Measurements from ENCODE around the gene ARSB.
"Not testable (repeated sequence)": the region's sequence is repeated elsewhere in the genome, so short reads cannot be mapped to it uniquely, and the experiment has no call there.

ARSB gene

DNA sequence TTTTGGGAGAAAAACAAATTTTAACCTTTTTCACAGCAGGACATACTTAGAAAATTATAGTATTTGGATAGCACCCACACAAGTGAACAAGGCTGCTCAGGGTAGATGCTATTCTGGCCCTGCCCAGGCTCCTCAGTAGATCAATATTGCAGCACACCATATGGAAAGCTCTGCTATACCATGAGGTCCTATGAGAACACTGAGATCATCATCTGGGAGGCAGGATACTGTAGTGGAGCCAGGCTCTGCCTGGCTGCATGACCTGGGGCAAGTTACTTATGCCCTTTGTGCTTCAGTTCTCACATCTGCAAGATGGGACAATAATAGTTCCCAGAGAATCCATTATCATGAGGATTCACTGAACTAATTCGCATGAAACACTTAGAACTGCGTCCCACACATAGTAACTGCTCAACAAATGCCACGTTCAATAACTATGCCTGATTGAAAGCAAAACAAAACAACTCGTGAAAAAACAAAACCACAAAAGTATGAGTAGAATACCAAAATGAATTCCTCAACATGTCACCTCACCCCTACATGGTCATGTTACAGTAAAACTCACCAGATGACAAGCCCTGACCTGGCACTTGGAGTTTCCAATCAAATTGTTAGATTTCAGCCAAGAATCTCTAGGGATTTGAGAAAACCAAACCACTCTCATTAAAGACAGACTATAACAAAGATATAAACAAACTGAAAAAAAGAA, 31.9 kb downstream of the ARSB start:
- no peak for DNase-seq (ENCODE audit: low spot score)

DNA sequence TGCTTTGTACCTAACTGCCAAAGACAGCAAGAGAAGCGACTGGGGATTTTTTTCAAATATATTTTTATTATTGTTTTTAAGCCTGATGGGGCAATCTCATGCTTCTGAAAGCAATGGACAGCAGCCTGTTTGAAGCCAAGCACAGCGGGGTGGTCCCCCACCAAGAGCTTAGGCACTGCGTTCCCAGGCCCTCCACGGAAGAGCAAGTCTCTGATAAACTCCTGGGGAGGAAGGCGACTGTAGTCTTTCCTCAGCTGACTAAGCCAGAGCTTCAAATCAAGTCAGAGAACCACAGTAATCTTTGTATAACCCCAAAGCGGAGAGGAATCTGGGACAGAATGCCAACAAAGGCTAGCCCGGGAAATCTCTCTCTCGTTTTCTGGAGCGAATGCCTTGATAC, 54.4 kb downstream of the ARSB start:
- no peak for DNase-seq (ENCODE audit: low spot score)

DNA sequence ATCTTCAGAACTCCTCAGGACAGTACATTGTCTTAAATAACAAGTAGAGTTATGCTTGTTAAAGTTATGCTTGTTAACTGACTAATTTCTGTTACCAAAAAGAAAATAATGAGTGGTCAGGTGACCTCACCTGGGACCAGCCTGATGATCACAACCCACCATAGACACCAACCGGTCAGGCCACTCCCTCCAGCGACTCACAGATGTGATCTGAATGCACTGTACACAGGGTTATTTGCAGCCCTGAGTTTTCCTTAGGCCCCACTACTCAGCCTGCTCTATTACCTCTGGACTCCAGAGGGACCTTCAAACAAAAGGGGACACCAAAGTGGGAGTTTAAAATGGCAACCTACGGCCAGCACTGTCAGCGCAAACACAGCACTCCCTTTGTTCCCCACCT, 55.3 kb downstream of the ARSB start:
- no peak for DNase-seq (ENCODE audit: low spot score)

DNA sequence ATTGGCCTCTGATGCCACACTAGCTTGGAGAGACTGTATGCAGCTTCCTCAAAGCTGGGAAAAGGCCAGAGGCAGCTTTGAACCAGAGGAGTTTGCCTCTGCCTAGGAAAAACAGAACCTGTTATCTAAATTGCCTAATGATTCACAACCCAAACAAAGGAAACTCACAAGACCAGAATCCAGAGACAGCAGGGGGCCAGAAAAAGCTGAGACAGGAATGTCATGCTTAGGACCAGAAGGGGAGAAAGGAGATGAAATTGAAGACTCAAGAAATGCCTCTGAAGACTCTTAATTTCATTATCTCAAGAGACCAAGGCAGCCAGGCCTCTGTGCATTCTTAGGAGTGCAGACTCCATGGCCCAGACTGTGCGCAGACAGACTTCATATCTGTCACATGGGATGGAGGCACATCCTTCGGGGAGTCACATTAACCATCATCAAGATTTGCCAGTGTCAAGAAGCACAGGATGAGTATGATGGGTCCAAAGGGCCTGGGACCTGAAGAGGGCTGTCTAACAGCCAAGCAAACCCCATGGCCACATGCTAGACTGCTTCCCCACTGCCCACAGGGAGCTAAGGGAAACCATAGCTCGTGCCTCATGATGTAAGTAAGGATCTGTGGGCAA, 57.3 kb downstream of the ARSB start:
- no peak for DNase-seq (ENCODE audit: low spot score)

DNA sequence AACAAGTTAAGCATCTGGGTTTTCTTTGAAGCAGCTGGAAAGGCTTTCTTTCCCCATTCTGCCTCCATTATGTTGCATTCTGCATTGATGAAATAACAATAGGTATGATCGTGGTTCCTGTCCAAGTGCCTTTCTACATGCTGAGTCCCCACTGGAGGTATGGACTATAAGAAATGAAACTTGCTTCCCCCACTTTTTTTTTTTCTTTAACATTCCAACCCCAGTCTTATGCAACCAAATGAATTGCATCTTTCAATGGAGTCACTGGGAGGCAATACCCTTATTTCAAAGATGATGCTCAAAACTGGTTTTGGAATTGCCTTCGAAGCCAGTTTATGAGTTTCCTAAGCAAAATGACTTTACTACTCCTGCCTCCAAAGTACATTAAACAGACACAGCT, 58.9 kb downstream of the ARSB start:
- no peak for DNase-seq (ENCODE audit: low spot score)

DNA sequence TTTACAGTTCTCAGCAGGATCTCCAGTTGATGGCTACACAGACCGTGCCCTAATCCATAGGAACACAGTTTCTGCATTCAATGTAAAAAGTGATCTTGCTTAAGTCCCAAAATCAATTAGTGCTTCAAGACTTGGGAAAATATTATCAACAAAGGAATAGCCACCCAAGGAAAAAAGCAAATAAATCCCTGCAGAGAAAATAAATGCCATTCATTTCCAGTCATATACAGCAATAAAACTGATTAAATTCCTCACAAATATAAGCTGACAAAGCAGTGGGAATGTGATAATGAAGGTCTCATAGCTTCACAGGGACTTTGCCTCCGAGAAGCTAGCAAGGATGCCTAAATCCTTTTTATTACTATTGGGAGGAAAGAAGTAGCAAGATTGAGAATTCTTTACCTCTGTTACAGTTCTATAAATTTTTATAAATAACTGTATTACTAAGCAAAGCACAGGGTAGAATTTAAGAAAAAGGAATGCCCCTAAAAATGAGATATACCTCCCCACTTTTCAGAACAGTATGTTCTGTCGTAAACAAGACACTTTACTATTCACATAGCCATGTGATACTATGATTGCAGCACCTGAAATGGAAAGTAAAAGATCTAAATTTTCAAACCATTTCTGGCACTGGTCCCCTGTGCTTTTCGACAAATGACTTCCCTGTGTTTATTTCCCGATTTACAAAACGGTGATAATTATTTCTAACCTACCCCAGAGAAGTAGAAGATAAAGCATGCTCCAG, 59.8 kb downstream of the ARSB start:
- no peak for DNase-seq (ENCODE audit: low spot score)

DNA sequence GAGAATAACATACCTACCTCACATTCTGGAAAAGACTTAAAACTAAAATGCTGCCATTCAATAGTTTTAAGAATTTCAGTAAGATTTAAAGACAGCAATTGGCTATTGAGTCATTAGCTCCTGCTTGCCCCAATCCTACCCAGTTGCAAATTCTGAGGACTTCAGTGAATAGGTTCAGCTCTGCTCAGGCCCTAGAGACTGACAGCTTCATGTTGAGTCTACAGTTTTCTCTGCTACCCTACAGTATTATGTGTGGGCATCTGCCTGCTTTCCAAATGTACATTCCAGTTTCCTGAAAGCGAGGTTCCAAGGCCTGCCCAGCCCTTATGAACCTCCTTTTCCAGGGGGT, 61.5 kb downstream of the ARSB start:
- no peak for DNase-seq (ENCODE audit: low spot score)

DNA sequence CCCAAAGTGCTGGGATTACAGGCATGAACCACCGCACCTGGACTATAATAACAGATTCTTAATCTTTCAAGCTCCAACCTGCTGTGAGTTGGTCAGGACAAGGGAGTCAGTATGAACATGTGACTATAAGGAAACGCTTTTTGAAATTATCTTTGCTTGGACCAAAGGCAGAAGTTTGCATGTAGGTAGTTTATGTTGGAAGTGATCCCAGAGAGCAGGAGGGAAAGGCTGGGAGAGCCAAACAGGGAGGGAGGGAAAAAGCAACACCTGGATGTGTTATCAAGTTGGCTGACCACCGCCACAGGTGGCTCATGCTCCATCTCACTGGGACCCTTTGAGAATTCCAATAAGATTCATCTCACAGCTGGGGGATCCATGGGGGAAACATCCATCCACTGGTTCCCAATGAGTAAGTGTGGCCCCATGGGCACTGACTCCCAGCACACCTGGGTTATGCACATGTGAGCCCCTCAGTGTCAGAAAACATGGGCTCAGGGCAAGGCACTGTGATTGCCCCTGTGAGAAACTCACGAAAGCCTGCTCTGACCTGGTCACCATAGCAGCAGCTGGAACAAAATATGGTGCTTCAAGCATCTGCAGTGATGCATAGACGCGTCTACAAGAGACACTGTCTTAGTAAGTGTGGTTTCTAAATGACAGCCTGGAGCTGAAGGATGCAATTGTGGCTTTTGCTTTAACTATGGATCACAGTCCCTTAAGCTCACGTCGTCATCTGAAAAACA, 62.1 kb downstream of the ARSB start:
- no peak for DNase-seq (ENCODE audit: low spot score)

DNA sequence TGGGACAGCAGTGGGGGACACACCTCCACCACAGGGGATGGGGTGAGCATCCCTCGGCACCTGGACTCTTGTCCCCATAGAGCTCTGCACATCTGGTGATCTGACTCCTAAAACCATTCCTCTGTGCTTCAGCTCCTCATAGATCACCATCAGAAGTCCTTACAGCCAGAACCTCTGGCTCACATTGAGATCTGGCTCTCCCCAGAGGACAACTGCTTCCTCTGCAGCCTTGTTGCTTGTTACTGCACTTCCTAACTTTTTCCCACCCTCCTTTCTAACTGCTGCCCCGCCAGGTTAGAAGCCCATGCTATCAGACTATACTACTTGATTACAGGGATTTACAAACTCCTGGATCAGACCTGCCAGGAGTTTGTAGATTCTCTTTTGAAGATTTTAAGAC, 64.5 kb downstream of the ARSB start:
- no peak for DNase-seq (ENCODE audit: low spot score)

DNA sequence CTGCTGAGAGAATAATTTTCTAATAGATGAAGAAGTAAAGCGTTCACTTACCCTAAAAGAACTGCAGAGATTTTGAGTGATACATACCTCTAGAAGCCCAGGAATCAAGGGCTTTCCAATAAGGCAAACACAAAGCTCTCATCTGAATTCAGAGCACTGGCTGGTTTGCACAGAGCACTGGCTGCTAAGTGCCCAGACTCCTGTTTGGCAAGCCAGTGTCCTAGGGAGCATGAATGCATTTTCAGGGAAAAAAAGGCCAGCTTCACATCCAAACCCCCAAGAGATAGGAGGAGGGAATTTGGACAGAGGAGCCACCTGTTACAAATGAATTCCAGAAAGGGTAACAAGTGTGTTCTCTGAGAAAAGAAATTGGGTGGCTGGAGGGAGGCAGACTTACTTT, 65.3 kb downstream of the ARSB start:
- no peak for DNase-seq (ENCODE audit: low spot score)

DNA sequence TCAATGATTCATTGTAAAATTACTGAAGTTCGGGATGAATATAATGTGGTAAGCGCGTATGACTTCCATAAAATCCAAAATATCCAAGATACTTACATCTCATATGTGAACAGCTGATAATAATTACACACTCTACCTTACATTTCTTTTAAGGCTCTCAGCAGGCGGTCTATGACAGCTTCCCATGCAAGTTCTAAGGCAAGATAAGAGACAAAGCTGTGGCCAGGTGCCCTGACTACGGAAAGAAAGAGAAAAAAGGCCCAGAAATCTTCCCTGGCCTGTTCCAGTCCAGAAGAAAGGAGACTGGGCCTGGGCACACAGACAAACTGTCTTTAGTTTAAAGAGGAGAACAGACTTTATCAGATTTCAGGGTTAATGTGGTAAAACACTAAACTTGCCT, 69.1 kb downstream of the ARSB start:
- no peak for DNase-seq (ENCODE audit: low spot score)

DNA sequence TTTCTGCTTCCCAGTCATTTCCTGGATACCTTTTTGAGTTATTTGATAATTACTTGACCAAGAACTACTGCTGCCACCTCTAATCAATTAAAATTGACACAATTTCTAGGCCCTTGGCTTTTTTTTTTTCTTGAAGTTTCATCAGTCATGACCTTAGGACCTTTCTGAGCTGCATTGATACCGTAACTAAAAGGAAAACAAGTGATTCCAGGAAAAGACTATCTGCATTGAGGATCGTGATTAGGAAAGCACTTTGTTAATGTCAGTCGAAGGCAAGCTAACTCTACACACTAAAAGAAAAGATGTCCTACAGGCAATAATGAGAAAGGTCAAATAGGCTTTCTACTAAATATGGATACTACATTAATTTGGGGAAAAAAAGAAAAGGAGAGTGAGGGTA, 69.9 kb downstream of the ARSB start:
- no peak for DNase-seq (ENCODE audit: low spot score)

DNA sequence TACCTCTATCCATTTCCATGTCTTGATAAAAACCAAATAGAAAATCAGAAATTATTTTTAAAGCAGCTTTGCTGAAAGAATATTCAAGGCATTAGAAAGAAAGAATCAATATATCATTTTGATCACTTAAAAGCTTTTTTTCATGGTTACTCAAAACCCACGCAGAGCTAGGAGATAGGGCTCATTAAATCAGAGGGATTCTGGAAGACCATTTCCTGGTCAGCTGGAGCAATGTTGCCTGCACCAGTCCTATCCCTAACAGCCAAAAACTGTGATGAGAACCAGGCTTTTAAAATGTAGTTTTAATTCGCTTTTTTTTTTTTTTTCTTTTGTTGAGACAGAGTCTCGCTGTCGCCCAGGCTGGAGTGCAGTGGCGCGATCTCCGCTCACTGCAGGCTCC, 72.3 kb downstream of the ARSB start:
- no peak for DNase-seq (ENCODE audit: low spot score)

DNA sequence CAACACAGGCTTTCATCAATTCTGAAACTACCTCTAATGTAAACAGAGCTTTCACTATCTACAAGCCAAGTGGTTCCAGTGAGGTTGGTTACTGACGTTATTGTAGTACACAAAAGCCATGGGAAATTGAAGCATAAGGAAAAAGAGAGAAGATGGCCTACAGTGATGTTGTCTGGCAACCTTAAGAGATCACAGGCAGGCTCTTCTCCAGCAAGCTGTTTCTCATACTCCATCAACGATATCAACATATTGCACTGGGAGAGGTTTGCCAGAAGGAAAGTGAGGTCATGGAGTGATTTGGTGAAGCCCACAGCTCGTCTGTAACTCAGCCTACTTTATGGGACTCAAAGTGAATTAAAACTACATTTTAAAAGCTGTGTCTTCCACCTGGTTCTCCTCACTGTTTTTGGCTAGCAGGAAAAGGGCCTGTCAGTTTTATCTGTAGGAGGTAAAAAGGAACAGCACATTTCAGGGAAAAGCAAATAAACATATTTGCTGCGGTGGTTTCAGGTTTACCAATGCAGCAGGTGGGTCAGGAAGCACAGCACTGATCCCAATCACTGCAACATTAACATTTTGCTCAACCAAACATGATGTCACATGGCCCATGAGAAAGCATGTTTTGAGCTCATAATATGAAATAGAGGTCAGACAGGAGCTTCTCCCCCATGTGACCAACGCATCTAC, 72.9 kb downstream of the ARSB start:
- DNase-seq (ENCODE audit: low spot score) = no peak

DNA sequence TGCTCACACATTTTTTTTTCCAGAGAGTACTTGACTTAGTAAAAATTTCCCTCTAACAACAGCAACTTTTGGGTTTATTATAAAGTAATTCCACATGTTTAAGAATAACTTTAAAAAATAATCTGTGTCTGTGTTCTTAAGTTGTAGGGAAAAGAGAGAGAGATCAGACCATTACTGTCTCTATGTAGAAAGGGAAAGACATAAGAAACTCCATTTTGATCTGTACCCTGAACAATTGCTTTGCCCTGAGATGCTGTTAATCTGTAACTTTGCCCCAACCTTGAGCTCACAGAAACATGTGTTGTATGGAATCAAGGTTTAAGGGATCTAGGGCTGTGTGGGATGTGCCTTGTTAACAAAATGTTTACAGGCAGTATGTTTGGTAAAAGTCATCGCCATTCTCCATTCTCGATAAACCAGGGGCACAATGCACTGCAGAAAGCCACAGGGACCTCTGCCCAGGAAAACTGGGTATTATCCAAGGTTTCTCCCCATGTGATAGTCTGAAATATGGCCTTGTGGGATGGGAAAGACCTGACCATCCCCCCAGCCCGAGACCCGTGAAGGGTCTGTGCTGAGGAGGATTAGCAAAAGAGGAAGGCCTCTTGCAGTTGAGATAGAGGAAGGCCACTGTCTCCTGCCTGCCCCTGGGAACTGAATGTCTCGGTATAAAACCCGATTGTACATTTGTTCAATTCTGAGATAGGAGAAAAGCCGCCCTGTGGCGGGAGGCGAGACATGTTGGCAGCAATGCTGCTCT, 75.7 kb downstream of the ARSB start:
- DNase-seq (ENCODE audit: low spot score) = not testable (repeated sequence)

DNA sequence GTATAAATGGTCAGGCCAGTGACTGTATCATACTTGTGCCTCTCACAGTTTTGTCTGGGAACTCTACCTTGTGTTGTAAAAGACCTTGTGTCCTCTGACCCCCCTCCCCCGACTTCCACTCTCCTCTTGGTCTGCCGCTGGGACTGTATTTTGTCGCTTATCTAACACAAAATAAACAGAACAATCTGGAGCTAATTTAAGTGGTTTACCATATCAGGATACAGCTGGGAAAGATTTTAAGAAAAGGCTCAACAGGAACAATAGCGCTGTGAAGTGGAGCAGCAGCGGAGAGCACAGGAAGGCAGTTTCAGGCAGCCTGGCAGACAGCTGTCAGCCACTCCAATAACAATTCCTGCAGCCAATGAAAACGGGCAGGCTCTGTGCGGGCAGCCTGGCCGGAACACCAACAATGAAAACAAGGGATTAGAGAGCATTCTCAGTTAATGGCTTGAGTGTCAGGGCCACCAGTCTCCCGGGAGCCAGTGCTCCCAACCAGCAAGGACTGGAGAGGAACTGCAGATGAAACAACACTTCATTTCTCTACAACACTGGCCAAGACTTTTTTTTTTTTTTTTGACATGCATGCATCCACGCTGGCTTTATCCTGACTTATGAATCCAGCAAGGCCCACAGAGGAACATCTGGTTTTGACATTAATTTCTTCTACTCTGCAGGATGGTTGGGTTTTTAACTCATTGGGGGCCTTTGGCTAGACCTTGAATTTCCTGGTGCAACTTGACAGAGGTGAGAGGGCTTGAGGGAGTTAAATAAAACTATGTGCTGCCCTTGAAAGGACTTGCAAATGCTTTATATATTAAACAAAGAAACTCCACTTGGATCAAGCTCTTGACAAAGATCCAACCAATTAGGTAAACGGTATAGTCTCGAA, 76.7 kb downstream of the ARSB start:
- no peak for DNase-seq (ENCODE audit: low spot score)

DNA sequence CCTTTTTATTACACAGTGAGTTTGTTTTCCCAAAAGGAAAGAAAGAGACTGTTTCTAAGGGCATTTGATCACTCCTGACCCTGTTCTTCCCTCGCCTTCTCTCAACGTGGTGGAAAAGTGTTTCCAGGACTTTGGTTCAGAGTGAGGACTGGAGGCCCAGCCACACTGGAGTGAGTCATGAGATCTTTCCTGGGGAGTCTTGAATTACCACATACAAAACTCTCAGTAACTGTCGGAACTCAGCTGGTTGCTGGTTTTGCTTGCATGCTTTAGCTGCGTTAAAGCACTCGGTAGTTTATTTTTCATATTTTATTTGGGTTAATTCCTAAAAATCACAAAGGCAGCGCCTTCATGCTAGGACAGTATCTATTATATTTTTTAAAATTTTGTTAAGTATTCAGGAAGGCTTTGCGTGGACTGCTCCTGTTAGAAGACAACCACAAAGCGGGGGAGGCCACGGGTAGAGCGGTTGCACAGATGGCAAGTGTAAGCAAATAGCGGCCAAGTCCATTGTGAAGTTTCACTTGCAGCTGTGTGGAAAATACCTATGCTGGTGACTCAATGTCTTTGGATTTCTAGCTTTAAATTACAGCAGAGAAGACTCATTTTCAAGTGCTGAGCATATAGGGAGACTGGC, 77.7 kb downstream of the ARSB start:
- DNase-seq (ENCODE audit: low spot score) = no peak

DNA sequence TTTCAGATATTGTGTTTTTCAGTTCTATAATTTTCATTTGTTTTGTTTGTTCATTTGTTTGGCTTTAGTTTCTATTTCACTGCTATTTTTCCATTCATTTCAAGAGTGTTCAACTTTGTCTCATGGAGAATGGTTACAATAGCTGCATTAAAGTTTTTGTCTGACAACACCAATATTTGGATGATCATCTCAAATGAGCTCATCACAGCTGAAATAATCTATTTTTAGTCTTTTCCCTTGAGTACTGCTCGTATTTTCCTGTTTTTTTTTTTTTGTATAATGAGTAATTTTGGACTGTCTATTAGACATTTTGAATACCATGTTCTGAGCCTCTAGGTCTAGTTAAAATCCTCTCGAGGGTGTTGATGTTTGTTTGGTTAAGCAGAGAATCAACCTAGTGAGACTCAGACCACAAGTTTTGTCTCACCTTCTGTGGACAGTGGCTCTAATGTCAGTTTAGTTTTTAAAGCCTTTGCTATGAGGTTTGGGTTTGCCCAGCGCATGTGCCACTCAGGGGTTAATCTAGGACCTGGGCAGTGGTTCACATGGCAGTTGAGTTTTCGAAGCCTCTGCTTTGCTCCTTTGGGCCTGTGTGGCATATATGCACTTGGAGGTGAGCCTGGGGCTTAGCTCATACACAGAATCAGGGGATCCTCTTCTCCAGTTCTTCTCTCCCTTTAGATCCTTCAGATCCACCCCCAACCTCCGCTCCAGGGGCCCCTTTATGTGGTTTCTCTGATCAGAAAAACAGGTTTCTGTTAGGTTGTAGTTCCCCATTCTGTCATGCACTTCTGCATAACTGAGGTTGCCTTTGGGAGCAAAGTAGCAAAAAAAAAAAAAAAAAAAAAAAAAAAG, 79.8 kb downstream of the ARSB start:
- no peak for DNase-seq (ENCODE audit: low spot score)

DNA sequence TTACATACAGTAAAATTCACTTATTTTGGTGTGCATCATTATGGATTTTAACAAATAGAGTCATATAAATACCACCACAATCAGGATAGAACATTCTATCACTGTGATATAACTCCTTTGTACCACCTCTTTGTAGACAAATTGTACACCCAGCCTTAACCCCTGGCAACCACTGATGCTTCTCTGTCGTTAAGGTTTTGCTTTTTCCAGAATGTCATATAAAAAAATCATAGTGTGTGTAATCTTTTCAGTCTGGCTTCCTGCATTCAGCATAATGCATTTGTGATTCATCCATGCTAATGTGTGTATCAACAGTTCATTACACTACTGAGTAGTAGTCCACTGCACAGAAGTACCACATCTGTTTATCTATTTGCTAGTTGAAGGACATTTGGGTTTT, 81.2 kb downstream of the ARSB start:
- no peak for DNase-seq (ENCODE audit: low spot score)

Data from NAMALWA (cell line).